Neural progenitor cell (in vitro differentiated cells): ENCODE results near the gene SMIM29. TPM values are rescaled to one million over a fixed set of nuclear protein-coding genes. Genes with fewer than 3 reads are reported as not detected.
"Not testable (repeated sequence)": the region's sequence is repeated elsewhere in the genome, so short reads cannot be mapped to it uniquely, and the experiment has no call there.

ENCODE experiments used
- DNase-seq: peaks from one replicate; pipeline ENCODE4 v3.0.0-alpha.2; 2016; ENCODE audit warnings: low spot score
- H2AFZ ChIP-seq: fragments of 200-600 bp; sonication (generic); replicated peaks from 2 replicates; pipeline ENCODE4 v1.6.1; 2016; ENCODE audit warnings: antibody characterized with exemption
- H3F3A ChIP-seq: fragments of 200-600 bp; sonication (generic); 2 replicates; pipeline ENCODE4 v1.6.1; 2016; ENCODE audit warnings: antibody characterized with exemption, low read depth
- H3K27ac ChIP-seq: fragments of 200-600 bp; sonication (generic); 2 replicates; pipeline ENCODE4 v1.5.1; 2016; ENCODE audit warnings: mild to moderate bottlenecking
- H3K27me3 ChIP-seq: fragments of 200-600 bp; sonication (generic); 2 replicates; pipeline ENCODE4 v1.6.1; 2016; ENCODE audit warnings: mild to moderate bottlenecking, moderate library complexity
- H3K36me3 ChIP-seq: fragments of 200-600 bp; sonication (generic); 2 replicates; pipeline ENCODE4 v1.5.1; 2016
- H3K4me1 ChIP-seq: fragments of 200-600 bp; sonication (generic); 2 replicates; pipeline ENCODE4 v1.6.1; 2016; ENCODE audit warnings: mixed run types
- H3K4me2 ChIP-seq: fragments of 200-600 bp; sonication (generic); 2 replicates; pipeline ENCODE4 v1.6.1; 2016
- H3K4me3 ChIP-seq: fragments of 200-600 bp; sonication (generic); 2 replicates; pipeline ENCODE4 v1.5.1; 2016
- H3K79me2 ChIP-seq: fragments of 200-600 bp; sonication (generic); 2 replicates; pipeline ENCODE4 v1.6.1; 2016; ENCODE audit warnings: low read depth
- H3K9ac ChIP-seq: fragments of 200-600 bp; sonication (generic); 2 replicates; pipeline ENCODE4 v1.6.1; 2016
- H3K9me3 ChIP-seq: fragments of 200-600 bp; sonication (generic); 2 replicates; pipeline ENCODE4 v1.5.1; 2016; ENCODE audit warnings: low read depth
- H4K20me1 ChIP-seq: fragments of 200-600 bp; sonication (generic); 2 replicates; pipeline ENCODE4 v1.6.1; 2016; ENCODE audit warnings: low read depth
- H3K27ac Mint-ChIP-seq: 3 replicates; pipeline ENCODE4 v1.8.0; 2021; ENCODE audit warnings: mixed read lengths
- H3K27me3 Mint-ChIP-seq: 2 replicates; pipeline ENCODE4 v1.8.0; 2022; ENCODE audit warnings: low read depth, mild to moderate bottlenecking, inconsistent platforms, moderate library complexity, mixed read lengths; ENCODE audit not compliant: insufficient read depth
- H3K36me3 Mint-ChIP-seq: 3 replicates; pipeline ENCODE4 v1.8.0; 2021; ENCODE audit warnings: mixed read lengths
- H3K4me1 Mint-ChIP-seq: 3 replicates; pipeline ENCODE4 v1.8.0; 2021; ENCODE audit warnings: mixed read lengths
- H3K4me3 Mint-ChIP-seq: 3 replicates; pipeline ENCODE4 v1.8.0; 2021; ENCODE audit warnings: mild to moderate bottlenecking, moderate library complexity, mixed read lengths
- H3K9me3 Mint-ChIP-seq: 3 replicates; pipeline ENCODE4 v1.8.0; 2020; ENCODE audit warnings: mixed read lengths
- CTCF ChIP-seq: fragments of 200-600 bp; sonication (generic); IDR thresholded peaks from 2 replicates; pipeline ENCODE4 v1.5.1; 2017; ENCODE audit warnings: antibody characterized with exemption, mild to moderate bottlenecking
- EZH2 ChIP-seq: fragments of 200-600 bp; sonication (generic); IDR thresholded peaks from 2 replicates; pipeline ENCODE4 v1.6.1; 2017; ENCODE audit warnings: antibody characterized with exemption, mild to moderate bottlenecking, moderate library complexity
- EZH2phosphoT487 ChIP-seq: fragments of 200-600 bp; sonication (generic); IDR thresholded peaks from 2 replicates; pipeline ENCODE4 v1.6.1; 2017; ENCODE audit warnings: antibody characterized with exemption
- total RNA-seq: library from RNA; depleted of rRNA; stranded (reverse); fragments of >200 nt; gene quantifications from 2 replicates; pipeline ENCODE4 v1.2.3, GENCODE V29; 2015; ENCODE audit warnings: low replicate concordance

The SMIM29 gene
- total RNA-seq, 1 donor from 2014 or later = 2.4 TPM

DNA sequence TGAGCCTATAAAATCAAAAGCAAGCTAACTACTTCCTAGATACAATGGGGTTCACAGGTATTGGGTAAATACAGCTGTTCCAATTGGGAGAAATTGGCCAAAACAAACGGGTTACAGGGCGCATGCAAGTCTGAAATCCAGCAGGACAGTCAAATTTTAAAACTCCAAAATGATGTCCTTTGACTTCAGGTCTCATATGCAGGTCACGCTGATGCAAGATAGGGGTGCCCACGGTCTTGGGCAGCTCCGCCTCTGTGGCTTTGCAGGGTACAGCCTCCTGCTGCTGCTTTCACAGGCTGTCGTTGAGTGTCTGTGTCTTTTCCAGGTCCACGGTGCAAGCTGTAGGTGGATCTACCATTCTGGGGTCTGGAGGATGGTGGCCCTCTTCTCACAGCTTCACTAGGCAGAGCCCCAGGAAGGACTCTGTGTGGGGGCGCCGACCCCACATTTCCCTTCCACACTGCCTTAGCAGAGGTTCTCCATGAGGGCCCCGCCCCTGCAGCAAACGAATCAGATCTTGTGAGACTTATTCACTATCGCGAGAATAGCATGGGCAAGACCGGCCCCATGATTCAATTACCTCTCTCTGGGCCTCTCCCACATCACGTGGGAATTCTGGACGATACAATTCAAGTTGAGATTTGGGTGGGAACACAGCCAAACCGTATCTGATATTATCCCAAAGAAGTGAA lies 11.9 kb upstream of the SMIM29 start:
- TF ChIP-seq EZH2phosphoT487 = no peak
- TF ChIP-seq EZH2 = no peak
- no peak for TF ChIP-seq CTCF
- H3K79me2 ChIP-seq = no peaks in the 10 kb centered on the region

GRCh38 chr6:34259529-34260069 lies 10.8 kb upstream of the SMIM29 start:
- DNase-seq = no peak
- no peak overlapping the region for H3K4me3 Mint-ChIP-seq
- H3K9me3 ChIP-seq = no peaks in the 10 kb centered on the region
- no peaks in the 10 kb centered on the region for H3K36me3 ChIP-seq
- no peaks in the 10 kb centered on the region for H4K20me1 ChIP-seq
- H3K36me3 Mint-ChIP-seq = peaks cover 8% of the 10 kb centered on the region
- H3K4me2 ChIP-seq = no peak overlapping the region
- H3F3A ChIP-seq = no peaks in the 10 kb centered on the region
- H3K9ac ChIP-seq = no peak overlapping the region
- peaks cover 18% of the 10 kb centered on the region for H3K9me3 Mint-ChIP-seq
- H3K27me3 Mint-ChIP-seq = no peaks in the 10 kb centered on the region
- no peaks in the 10 kb centered on the region for H3K4me1 Mint-ChIP-seq
- H3K4me3 ChIP-seq = no peak overlapping the region
- no peaks in the 10 kb centered on the region for H3K27me3 ChIP-seq
- no peak overlapping the region for H3K27ac Mint-ChIP-seq
- H3K79me2 ChIP-seq = no peaks in the 10 kb centered on the region
- no peak overlapping the region for H2AFZ ChIP-seq
- H3K4me1 ChIP-seq = no peaks in the 10 kb centered on the region
- no peak overlapping the region for H3K27ac ChIP-seq
- TF ChIP-seq EZH2 = no peak
- no peak for TF ChIP-seq CTCF
- TF ChIP-seq EZH2phosphoT487 = no peak

More for the DNA sequence above, 11.9 kb upstream of the SMIM29 start:
- Mint-ChIP-seq H3K27ac (no peak overlapping the region), H3K9me3 (peaks cover 22% of the 10 kb centered on the region), H3K36me3 (peaks cover 8% of the 10 kb centered on the region), H3K27me3 (no peaks in the 10 kb centered on the region), H3K4me1 (no peaks in the 10 kb centered on the region), H3K4me3 (no peak overlapping the region)
- no peak for DNase-seq
- Histone ChIP-seq H3K36me3 (no peaks in the 10 kb centered on the region), H3K4me3 (no peak overlapping the region), H3K27me3 (no peaks in the 10 kb centered on the region), H3F3A (no peaks in the 10 kb centered on the region), H3K4me2 (no peak overlapping the region), H3K27ac (no peak overlapping the region), H3K9me3 (no peaks in the 10 kb centered on the region), H3K4me1 (no peaks in the 10 kb centered on the region), H4K20me1 (no peaks in the 10 kb centered on the region), H3K9ac (no peak overlapping the region), H2AFZ (no peak overlapping the region)

DNA sequence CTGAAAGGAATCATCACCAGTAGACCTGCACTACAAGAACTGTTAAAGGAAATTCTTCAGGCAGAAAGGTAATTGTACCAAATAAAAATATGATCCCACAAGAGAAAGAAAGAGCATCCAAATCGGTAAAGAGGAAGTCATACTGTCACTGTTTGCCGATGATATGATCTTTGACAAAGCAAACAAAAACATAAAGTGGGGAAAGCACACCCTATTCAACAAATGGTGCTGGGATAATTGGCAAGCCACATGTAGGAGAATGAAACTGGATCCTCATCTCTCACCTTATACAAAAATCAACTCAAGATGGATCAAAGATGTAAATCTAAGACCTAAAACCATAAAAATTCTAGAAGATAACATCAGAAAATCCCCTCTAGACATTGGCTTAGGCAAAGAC lies 3.6 kb upstream of the SMIM29 start:
- H3K9me3 Mint-ChIP-seq, DNase-seq, H3K4me3 ChIP-seq, H3K27me3 ChIP-seq, H2AFZ ChIP-seq, H3K36me3 ChIP-seq, H3K9me3 ChIP-seq, H3K27ac ChIP-seq, H3K27ac Mint-ChIP-seq, H3K4me1 ChIP-seq, H3K36me3 Mint-ChIP-seq, H3K27me3 Mint-ChIP-seq, H3K4me2 ChIP-seq, H3K9ac ChIP-seq, H3K79me2 ChIP-seq, H3K4me3 Mint-ChIP-seq, H3K4me1 Mint-ChIP-seq: not testable (repeated sequence)
- peaks cover 13% of the 10 kb centered on the region for H3F3A ChIP-seq
- peaks cover 12% of the 10 kb centered on the region for H4K20me1 ChIP-seq
